SU-DHL-6 (cell line): ENCODE measurements around the gene SLC19A1.

Experiments
- H2AFZ ChIP-seq: fragments of 200-600 bp; sonication (generic); 2 replicates; pipeline ENCODE4 v1.6.1; 2014; ENCODE audit warnings: low read depth, mild to moderate bottlenecking, moderate library complexity, mixed read lengths, antibody characterized with exemption, low read length; ENCODE audit not compliant: severe bottlenecking
- H3F3A ChIP-seq: fragments of 200-600 bp; shearing (Covaris generic); 2 replicates; pipeline ENCODE4 v1.6.0; 2016; ENCODE audit warnings: antibody characterized with exemption, mild to moderate bottlenecking; ENCODE audit not compliant: insufficient read depth
- H3K27ac ChIP-seq: fragments of 200-600 bp; sonication (generic); 2 replicates; pipeline ENCODE4 v1.5.1; 2016; ENCODE audit warnings: low read depth, mild to moderate bottlenecking, low read length, moderate library complexity, mixed read lengths
- H3K27me3 ChIP-seq: fragments of 200-600 bp; sonication (generic), shearing (Covaris generic); 2 replicates; pipeline ENCODE4 v1.6.0; 2014; ENCODE audit warnings: mild to moderate bottlenecking, low read length
- H3K36me3 ChIP-seq: fragments of 200-600 bp; sonication (generic); 2 replicates; pipeline ENCODE4 v1.6.1; 2014; ENCODE audit warnings: mild to moderate bottlenecking, low read length, mixed read lengths
- H3K4me2 ChIP-seq: fragments of 300-600, 200-600 bp; shearing (Covaris generic), sonication (generic); 2 replicates; pipeline ENCODE4 v1.6.0; 2014; ENCODE audit warnings: low read length, low read depth, mild to moderate bottlenecking; ENCODE audit not compliant: poor library complexity, severe bottlenecking
- H3K4me3 ChIP-seq: fragments of 200-600 bp; sonication (generic); 2 replicates; pipeline ENCODE4 v1.5.1; 2014; ENCODE audit warnings: antibody characterized with exemption, low read length, mild to moderate bottlenecking, mixed read lengths; ENCODE audit not compliant: insufficient read depth, poor library complexity, severe bottlenecking
- H3K79me2 ChIP-seq: fragments of 200-600 bp; sonication (generic); 2 replicates; pipeline ENCODE4 v1.6.1; 2014; ENCODE audit warnings: mild to moderate bottlenecking, low read length, moderate library complexity; ENCODE audit not compliant: insufficient read depth
- H3K9ac ChIP-seq: fragments of 200-600 bp; sonication (generic); 2 replicates; pipeline ENCODE4 v1.7.0; 2014; ENCODE audit warnings: mild to moderate bottlenecking, low read length
- H3K9me2 ChIP-seq: fragments of 200-600 bp; sonication (generic); replicated peaks from 2 replicates; pipeline ENCODE4 v1.6.1; 2014; ENCODE audit warnings: low read length; ENCODE audit not compliant: insufficient read depth
- H3K9me3 ChIP-seq: fragments of 200-600 bp; sonication (generic); 2 replicates; pipeline ENCODE4 v1.6.1; 2014; ENCODE audit warnings: low read length, mixed read lengths; ENCODE audit not compliant: insufficient read depth
- H4K20me1 ChIP-seq: fragments of 200-600 bp; sonication (generic); 2 replicates; pipeline ENCODE4 v1.6.1; 2014; ENCODE audit warnings: low read depth, mild to moderate bottlenecking, antibody characterized with exemption, low read length, moderate library complexity, mixed read lengths
- CTCF ChIP-seq: fragments of 200-600 bp; sonication (generic); IDR thresholded peaks from one replicate; pipeline ENCODE4 v1.5.1; 2017; ENCODE audit warnings: antibody characterized with exemption, mild to moderate bottlenecking, low read length, moderate library complexity; ENCODE audit not compliant: insufficient read depth, poor library complexity, severe bottlenecking
- EZH2phosphoT487 ChIP-seq: fragments of 200-600 bp; sonication (generic), shearing (Covaris generic); conservative IDR thresholded peaks from 2 replicates; pipeline ENCODE4 v1.6.1; 2018; ENCODE audit warnings: mild to moderate bottlenecking, antibody characterized with exemption, low read length, moderate library complexity, mixed read lengths

The SLC19A1 gene

GRCh38 chr21:45499970-45500577 is 42.2 kb downstream of the SLC19A1 start:
- no peak overlapping the region for H3K27ac ChIP-seq
- no peaks in the 10 kb centered on the region for H3K27me3 ChIP-seq
- H3K36me3 ChIP-seq: no peaks in the 10 kb centered on the region
- no peak overlapping the region for H2AFZ ChIP-seq
- H3K9me3 ChIP-seq: no peaks in the 10 kb centered on the region
- H3K9ac ChIP-seq: no peak overlapping the region
- no peak overlapping the region for H3K4me3 ChIP-seq
- H3F3A ChIP-seq: no peaks in the 10 kb centered on the region
- H3K79me2 ChIP-seq: no peaks in the 10 kb centered on the region
- no peak for TF ChIP-seq CTCF
- no peak for TF ChIP-seq EZH2phosphoT487
- no peaks in the 10 kb centered on the region for H3K9me2 ChIP-seq
- H3K4me2 ChIP-seq: no peak overlapping the region
- H4K20me1 ChIP-seq: no peaks in the 10 kb centered on the region

- no peak overlapping the region for H3K4me3 ChIP-seq
- no peak overlapping the region for H3K27ac ChIP-seq
- no peak overlapping the region for H3K4me2 ChIP-seq
- H3K27me3 ChIP-seq: no peaks in the 10 kb centered on the region
- H4K20me1 ChIP-seq: no peaks in the 10 kb centered on the region
- no peaks in the 10 kb centered on the region for H3K79me2 ChIP-seq
- no peak overlapping the region for H2AFZ ChIP-seq
- H3K36me3 ChIP-seq: no peaks in the 10 kb centered on the region
- H3K9ac ChIP-seq: no peak overlapping the region
- TF ChIP-seq EZH2phosphoT487 (no peak), CTCF (no peak)
- H3K9me3 ChIP-seq: no peaks in the 10 kb centered on the region
- H3F3A ChIP-seq: no peaks in the 10 kb centered on the region
- no peaks in the 10 kb centered on the region for H3K9me2 ChIP-seq
Measured at GRCh38 chr21:45499201-45499750, 43.0 kb downstream of the SLC19A1 start.

GRCh38 chr21:45498646-45499000 is 43.6 kb downstream of the SLC19A1 start:
- Histone ChIP-seq H3K27ac (no peak overlapping the region), H3K4me2 (no peak overlapping the region), H3K9ac (no peak overlapping the region), H3K9me3 (no peaks in the 10 kb centered on the region), H3K79me2 (no peaks in the 10 kb centered on the region), H4K20me1 (no peaks in the 10 kb centered on the region), H3K9me2 (no peaks in the 10 kb centered on the region), H3K36me3 (no peaks in the 10 kb centered on the region), H2AFZ (no peak overlapping the region), H3K4me3 (no peak overlapping the region), H3K27me3 (no peaks in the 10 kb centered on the region), H3F3A (no peaks in the 10 kb centered on the region)
- TF ChIP-seq CTCF (no peak), EZH2phosphoT487 (no peak)
